Hematopoietic multipotent progenitor cell (in vitro differentiated cells): ENCODE results near the gene C4orf51. TPM values are rescaled to one million over a fixed set of nuclear protein-coding genes. Genes with fewer than 3 reads are reported as not detected.
A peak's percentile ranks its signal among the peaks of the same experiment; 100 is the strongest.
"Not testable (repeated sequence)": the region's sequence is repeated elsewhere in the genome, so short reads cannot be mapped to it uniquely, and the experiment has no call there.

Experiments used
- DNase-seq, 3 donors: peaks; one replicate each; pipeline ENCODE4 v3.0.0-alpha.2; 2011 to 2015; ENCODE audit warnings: low read depth in 2 of 3, low spot score in 2 of 3
- total RNA-seq: library from RNA; depleted of rRNA; stranded (reverse); fragments of >200 nt; gene quantifications from one replicate; pipeline ENCODE4 v1.2.3, GENCODE V29; 2012

The C4orf51 gene
- total RNA-seq: not detected

DNA sequence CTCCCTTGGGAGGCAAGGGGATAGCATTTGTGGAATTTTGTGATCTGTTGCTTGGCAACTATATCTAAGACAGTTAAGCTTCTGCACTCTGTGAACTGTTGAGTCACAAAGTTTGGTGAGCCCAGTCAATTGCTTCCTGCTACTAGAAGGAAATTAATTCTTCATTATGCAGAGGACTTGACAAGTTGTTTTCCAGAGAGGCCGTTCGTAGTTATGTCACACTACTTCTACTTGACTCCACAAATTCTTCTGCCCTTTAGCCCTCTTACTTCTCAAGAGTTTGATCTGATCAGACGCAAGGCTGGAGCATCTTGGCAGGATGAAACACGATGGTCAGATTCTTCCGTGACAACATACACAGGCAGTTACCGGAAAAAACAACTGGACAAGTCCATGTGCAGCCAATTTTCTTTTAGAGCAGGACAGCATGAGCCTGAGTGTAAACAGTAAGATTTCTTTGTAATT, at the start of gene C4orf51:
TSS of gene C4orf51 (plus strand) at position 156 of the 465 bp plus-strand sequence. CDS start at position 214, 58 bp downstream.
- no peak for DNase-seq

DNA sequence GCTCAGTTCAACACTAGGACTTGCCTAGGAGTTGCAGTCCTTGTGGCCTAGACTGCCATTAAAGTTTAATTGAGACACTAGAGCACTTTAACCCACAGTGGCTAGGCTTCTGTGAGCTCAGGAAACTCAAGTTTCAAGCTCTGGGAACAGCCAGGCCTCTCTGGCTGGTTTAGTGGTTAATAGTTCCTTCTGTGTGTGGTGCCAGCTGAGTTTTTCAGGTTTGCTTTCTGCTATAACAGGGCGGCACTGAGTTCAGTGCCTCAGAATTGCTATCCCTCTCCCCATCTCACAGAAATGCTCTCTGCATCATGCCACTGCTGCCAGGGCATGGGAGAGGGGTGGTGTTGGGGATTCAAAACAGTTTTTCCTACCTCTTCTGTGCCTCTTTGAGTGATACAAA, 44.8 kb upstream of the C4orf51 start:
- DNase-seq: no peak

DNA sequence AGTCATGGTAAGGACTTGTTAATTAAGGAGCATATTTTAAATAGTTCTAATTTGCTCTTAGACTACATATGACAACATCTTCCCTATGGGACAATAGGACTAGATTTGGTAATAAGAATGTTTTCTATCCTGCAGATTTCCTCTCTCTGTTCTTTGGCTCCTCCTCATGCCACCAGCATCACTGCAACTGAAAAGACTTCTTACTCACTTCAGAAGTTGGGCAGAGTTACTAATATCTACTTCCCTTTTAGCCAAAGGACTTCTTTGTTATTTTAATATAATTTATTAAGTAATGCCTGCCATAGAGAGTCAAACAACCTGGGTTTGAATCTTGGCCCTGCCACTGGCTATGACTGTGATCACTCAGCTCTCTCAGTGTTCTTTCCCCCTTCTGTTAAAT, 44.3 kb upstream of the C4orf51 start:
- DNase-seq: no peak

DNA sequence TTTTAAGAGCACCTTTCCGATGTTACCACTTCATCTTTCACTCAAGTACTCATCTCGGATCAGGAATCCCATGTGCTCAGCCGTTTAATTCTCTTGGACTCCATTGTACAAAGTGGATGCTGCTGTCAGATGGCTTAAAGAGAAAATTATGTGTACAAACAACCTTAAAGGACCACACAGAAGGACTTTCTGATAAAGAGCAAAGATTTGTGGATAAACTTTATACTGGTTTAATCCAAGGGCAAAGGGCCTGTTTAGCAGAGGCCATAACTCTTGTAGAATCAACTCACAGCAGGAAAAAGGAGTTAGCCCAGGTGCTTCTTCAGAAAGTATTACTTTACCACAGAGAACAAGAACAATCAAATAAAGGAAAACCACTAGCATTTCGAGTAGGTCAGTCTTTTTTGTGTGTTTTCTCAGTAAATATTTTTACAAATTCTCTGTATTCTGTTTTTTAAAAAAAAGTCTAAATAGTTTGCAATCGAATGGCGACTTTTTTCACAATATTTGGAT, 40.7 kb upstream of the C4orf51 start:
- no peak for DNase-seq

DNA sequence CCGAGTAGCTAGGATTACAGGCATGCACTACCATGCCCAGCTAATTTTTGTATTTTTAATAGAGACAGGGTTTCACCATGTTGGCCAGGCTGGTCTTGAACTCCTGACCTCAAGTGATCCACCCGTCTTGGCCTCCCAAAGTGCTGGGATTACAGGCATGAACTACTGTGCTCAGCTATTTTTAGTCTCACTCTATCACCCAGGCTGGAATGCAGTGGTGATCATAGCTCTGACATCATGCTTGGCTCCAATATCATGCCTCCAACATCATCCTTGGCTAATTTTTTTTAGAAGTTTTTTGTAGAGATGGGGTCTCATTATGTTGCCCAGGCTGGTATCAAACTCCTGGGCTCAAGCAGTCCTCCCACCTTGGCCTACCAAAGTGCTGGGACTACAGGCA, 39.7 kb upstream of the C4orf51 start:
- not testable (repeated sequence) for DNase-seq

DNA sequence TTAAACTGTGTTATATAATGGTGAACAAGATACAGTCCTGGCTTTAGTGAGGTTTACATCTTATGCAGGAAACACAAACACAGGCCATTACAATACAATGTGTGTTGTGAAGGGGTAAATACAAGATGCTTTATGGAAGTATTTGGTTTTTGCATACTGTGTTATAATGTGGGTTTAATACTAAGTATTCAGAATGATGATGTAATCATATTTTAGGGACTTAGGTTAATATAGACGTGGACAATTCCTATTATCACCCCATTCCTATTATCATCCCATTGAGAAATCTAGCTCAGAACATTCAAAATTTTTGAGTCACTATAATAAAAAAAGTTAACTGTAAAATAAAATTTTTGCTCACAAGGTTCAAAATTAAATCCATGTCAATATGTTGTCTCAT, 36.7 kb upstream of the C4orf51 start:
- DNase-seq: no peak

DNA sequence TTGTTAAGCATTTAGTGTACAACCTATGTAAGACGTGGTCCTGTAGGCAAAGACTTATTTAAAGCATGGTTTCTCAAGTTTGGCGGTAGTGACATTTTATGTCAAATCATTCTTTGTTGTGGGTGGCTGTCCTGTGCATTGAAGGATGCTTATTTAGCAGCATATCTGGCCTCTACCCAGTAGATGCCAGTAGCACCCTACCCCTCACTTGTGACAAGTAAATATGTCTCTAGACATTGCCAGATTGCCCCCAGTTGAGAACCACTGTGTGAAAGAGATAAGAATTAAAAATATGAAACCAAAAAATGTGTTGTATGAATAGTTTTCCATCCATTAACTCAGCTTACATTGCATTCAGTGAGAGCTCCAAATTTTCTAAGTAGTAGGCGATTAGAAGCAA, 35.2 kb upstream of the C4orf51 start:
- peak in 1 of 3 donors; percentile 27 for DNase-seq

DNA sequence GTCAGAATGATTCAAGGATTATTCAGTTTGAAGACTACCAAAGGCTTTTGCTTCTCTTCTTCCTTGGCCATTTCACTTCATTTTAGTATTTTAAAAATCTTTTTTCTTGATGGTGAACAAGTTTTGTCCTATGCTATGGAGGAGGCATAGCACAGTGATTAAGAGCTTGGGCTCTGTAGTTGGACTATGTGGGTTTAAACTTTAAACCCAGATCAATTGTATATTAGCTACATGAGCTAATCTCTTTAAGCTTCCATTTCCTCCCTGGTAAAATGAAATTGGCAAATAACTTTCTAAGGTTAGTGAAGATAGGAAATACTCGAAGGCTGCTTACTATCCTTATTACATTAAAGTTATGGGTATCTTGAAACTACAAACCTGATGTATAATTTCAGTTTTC, 23.8 kb upstream of the C4orf51 start:
- DNase-seq: no peak

DNA sequence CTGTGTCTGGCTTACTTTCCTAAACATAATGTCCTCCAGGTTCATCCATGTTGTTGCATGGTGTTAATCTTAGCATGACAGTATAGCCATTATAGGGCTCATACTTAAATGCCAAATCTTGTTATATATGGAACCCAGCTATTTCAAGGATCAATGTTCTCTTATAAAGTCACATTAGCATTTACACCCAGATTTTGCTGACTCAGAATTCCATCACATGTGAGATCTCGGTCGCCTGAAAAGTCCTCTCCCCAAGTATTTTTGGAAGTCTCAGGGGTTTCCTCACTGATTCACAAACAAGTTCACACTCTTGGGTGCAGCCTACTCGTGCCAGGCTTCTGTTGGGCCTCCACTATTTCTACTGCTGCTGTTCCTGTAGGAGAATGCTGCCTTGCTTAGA, 19.9 kb upstream of the C4orf51 start:
- no peak for DNase-seq

DNA sequence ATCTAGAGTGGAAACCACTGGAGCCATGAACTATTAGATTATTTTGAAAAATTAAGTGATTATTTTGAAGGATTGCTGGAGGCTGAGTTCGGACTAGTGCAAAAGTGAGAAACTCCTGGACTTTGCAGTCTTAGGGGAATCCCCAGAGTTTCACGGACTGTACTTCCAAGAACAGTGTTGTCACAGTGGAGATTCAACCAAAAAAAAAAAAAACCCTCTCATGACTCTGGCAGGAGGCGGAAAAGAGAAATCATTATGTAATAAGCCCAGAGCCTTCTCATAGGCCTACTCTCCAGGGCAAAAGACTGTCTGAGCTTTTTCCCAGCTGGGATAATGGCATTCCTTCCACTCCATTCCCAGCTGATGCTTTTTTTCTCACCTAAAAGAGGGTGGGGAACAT, 16.8 kb upstream of the C4orf51 start:
- DNase-seq: no peak

DNA sequence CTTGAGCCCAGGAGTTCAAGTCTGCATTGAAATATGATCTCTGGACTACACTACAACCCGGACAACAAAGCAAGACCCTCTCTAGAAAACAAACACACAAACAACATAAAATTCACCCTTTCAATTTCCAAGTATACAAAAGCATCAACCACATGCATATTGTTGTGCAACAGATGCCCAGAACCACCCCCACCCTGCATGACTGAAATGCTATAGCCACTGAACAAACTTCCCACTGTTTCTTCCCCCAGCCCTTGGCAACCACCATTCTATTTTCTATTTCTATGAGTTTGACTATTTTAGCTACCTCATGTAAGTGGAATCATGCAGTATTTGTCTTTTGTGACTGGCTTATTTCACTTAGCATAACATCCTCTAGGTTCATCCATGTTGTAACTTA, 14.2 kb upstream of the C4orf51 start:
- no peak for DNase-seq

DNA sequence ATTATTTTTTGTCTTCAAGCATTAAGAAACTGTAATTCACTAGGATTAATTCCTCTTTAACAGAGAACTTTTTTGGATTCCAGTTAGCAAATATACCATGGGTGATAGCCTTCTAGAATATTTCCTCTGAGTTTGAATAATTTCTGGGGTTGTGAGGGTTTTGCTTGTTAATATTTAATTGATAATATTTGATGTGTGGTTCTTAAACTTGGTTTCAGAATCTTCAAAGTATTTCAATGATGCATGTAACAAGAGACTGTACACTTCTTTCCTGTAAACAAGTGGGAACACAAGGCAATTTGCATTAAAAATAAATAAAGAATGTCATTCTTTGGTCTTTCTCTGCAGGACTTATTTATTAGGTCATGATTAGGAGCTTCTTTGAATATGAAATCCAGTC, 9.5 kb upstream of the C4orf51 start:
- DNase-seq: no peak

DNA sequence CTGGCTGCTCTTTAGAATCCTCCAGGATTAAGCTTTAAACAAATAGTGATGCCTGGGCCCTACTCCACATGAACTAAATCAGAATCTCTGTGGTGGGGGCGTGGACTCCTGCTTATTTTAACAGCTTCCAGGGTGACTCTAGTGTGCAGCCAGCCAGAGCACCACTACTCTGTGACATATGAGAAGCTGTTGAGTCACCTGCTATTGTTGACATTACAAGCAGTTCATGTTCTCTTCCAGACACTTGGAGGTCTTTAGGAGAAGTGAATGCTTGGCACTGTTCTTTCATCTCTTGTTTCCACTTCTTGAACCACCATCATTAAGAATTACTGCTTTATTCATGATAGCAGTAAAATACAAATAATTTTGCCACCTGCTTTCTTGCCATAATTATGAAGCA, 426 bp upstream of the C4orf51 start:
- no peak for DNase-seq

DNA sequence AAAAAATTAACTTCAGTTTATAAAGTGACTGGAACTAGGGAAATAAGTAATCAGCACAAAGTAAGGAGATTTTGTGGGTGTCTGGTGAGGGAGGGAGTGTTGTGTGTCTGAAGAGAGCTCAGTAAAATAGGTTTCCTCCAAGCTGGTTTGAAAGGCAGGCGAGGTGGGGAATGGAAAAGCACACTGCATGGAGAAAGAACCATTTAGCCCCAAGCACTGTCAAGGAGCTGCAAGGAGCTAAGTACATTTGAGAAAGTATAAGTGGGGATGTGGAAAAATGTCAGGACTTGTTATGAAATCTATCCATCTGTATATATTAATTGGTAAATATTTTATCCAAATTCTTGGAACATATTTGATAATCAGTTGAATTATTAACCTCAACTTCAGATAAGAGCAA, 956 bp downstream of the C4orf51 start:
- DNase-seq: no peak

DNA sequence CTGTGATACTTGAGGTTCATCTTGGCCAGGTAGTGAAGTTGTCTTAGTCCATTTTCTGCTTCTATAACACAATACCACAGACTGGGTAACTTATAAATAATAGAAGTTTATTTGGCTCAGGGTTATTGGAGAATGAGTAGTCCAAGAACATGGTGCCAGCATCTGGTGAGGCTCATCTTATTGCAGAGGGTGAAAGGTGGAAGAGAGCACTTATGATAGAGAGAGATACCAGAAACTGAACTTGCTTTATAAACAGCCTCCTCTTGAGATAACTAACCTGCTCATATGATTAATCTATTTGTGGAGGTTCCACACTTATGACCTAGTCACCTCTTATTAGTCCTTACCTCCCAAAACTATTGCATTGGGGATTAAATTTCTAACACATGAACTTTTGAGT, 1.6 kb downstream of the C4orf51 start:
- DNase-seq: no peak

DNA sequence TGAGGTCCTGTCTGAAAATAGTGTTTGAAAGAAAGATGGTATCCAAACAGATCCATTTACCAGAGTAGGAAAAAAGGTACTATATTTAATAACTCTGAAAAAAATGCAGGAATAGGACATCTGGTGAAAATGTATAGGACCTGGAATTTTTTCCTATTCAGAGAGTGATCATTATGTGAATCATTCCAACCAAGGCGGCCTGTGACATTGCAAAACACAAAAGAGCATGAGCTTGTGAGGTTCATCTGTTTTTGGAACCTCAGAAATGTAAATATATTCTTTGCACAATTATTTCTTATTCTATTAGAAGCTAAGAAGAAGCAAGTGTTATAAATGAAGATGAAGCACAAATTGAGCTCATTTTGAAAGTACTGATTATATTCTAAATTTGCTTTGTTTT, 2.0 kb downstream of the C4orf51 start:
- no peak for DNase-seq

DNA sequence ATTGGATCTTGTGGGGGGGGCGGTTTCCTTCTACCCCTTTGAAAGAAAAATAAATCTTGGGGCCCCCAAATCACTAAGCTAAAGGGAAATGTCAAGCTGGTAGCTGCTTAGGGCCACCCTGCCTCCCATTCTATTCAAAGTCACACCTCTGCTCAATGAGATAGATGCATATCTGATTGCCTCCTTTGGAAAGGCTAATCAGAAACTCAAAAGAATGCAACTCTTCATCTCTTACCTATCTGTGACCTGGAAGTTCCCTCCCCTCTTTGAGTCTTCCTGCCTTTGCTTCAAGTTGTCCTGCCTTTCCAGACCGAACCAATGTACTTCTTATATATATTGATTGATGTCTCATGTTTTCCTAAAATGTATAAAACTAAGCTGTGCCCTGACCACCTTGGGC, 7.0 kb downstream of the C4orf51 start:
- no peak for DNase-seq

DNA sequence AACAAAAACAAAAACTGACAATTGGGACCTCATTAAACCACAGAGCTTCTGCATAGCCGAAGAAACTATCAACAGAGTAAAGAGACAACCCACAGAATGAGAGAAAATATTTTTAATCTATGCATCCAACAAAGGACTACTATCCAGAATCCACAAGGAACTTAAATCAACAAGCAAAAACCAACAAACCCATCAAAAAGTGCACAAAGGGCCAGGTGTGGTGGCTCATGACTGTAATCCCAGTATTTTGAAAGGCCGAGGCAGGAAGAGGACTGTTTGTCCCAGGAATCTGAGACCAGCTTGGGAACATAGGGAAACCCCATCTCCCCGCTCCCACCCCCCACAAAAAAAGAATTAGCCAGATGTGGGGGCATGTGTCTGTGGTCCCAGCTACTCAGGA, 10.7 kb downstream of the C4orf51 start:
- no peak for DNase-seq

DNA sequence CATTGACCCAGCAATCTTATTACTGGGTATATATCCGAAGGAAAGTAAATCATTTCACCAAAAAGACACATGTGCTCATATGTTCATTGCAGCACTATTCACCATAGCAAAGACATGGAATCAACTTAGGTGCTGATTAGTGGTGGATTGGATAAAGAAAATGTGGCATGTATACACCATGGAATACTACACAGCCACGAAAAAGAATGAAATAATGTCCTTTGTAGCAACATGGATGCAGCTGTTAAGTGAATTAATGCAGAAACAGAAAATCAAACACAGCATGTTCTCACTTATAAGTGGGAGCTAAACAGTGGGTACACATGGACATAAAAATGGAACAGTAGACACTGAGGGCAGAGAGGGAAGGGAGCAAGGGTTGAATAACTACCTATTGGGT, 11.5 kb downstream of the C4orf51 start:
- DNase-seq: not testable (repeated sequence)

DNA sequence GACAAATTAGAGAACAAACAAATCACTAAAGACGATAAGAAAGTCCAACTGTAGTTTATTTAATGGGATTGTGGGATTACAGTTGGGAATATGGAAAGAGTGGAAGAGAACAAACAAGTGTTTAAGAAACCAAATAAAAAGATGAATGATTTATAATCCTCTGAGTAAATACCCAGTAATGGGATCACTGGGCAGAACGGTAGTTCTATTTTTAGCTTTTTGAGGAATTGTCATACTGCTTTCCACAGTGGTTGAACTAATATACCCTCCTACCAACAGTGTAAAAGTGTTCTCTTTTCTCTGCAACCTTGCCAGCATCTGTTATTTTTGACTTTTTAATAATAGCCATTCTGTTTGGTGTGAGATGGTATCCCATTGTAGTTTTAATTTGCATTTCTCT, 15.0 kb downstream of the C4orf51 start:
- no peak for DNase-seq

DNA sequence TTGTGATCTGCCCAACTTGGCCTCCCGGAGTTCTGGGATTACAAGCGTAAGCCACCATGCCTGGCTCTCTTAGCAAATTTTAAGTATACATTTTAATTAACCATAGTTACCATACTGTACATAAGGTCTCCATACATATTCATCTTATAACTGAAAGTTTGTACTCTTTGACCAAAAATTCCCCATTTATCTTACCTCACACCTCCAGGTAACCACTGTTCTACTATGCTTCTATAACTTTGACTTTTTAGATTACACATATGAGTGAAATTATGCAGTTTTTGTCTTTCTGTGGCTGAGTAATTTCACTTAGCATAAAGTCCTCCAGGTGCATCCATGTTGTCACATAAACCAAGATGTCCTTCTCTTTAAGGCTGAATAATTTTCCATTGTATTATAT, 17.4 kb downstream of the C4orf51 start:
- DNase-seq: no peak

DNA sequence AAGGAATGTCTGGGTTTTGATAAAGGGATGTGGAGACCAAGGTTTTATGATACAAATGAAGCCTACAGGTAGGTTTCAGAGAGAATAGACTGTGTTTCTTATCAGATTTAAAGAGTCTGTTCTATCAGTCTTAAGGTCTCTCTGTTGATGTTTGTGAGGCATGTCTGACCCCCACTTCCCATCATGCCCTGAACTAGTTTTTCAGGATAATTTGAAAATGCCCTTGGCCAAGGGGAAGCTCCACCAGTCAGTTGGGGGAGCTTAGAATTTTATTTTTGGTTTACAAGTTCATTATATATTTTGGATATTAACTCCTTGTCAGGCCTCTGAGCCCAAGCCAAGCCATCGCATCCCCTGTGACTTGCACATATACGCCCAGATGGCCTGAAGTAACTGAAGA, 18.6 kb downstream of the C4orf51 start:
- DNase-seq: no peak

DNA sequence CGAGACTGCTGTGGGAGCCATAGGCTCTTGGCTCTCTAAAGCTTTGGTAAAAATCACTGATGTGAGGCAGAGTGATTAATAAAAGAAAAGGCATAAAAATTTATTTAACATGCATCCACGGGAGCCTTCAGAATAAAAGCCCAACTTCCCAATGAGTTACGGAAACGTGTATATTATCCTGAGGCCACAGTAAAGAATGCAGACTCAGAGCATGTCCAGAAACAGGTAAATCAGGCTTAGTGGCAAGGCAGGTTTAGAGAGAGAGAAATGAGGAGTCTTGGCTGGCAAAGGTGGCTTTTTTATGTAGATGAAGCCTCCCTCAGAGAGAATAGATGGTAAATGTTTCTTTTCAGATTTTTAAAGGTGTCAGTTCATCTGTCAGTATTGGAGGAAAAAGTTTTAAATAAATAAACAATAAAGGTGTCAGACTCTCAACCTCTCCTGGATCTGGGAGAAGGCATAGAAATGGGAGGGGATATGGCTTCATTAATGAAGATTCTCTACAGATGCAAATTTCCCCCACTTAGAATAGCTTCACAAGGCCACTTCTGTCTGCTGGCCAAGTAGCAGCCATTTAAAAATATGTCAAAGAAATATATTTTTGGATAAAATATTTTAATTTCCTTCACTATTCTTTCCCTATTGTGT, 24.0 kb downstream of the C4orf51 start:
- DNase-seq: no peak
